Measurements from ENCODE around the gene PNKP.
A peak's percentile ranks its signal among the peaks of the same experiment; 100 is the strongest.

The PNKP gene

GRCh38 chr19:49859682-49860335 is 7.6 kb downstream of the PNKP start:
- Histone ChIP-seq H3K14ac (ENCODE audit: low read length) (peak overlapping the region; percentile 12), H4K91ac (ENCODE audit: low read depth, low read length, poor library complexity) (no peak overlapping the region), H3K23ac (ENCODE audit: low read depth, low read length, poor library complexity) (peak overlapping the region; percentile 86), H3K18ac (ENCODE audit: low read length) (no peak overlapping the region), H3K79me1 (ENCODE audit: low read depth, low read length) (peaks cover 13% of the 10 kb centered on the region), H3K4me2 (ENCODE audit: insufficient read depth, low read length, poor library complexity, severe bottlenecking) (no peak overlapping the region), H2AK5ac (ENCODE audit: low read depth, low read length) (no peak overlapping the region), H3K27me3 (ENCODE audit: control insufficient read depth in 3 of 3, insufficient read depth in 3 of 3, low read depth in 1 of 3, low read length in 3 of 3) (no peaks in the 10 kb centered on the region), H3K4me1 (ENCODE audit: control insufficient read depth in 2 of 2, insufficient read depth in 1 of 2, low read depth in 1 of 2, low read length in 2 of 2) (no peaks in the 10 kb centered on the region), H3K4me3 (ENCODE audit: low read length in 2 of 2) (peak overlapping the region in 1 of 2 donors; percentile 22), H2BK120ac (ENCODE audit: low read depth, low read length) (no peak overlapping the region), H3K9me3 (replicated peaks in 1 of 2; ENCODE audit: control insufficient read depth in 2 of 2, insufficient read depth in 1 of 2, low read depth in 1 of 2, low read length in 2 of 2) (peaks cover 0 to 2% of the 10 kb centered on the region in 2 donors), H2BK12ac (ENCODE audit: low read length) (no peak overlapping the region), H3K9ac (ENCODE audit: low read depth, low read length, poor library complexity) (no peak overlapping the region), H3K36me3 (replicated peaks in 1 of 2; ENCODE audit: control insufficient read depth in 2 of 2, insufficient read depth in 2 of 2, low read length in 2 of 2) (peaks cover 80 to 97% of the 10 kb centered on the region in 2 donors), H4K8ac (ENCODE audit: low read depth, low read length) (peak overlapping the region; percentile 86), H2BK5ac (ENCODE audit: low read length) (no peak overlapping the region), H2BK15ac (ENCODE audit: low read length) (no peak overlapping the region), H3K4ac (ENCODE audit: low read length) (no peak overlapping the region), H3K27ac (replicated peaks; ENCODE audit: low read length) (no peak overlapping the region), H2AFZ (ENCODE audit: low read length) (no peak overlapping the region)
- DNase-seq (ENCODE audit: low spot score), result no peak
- no CpG with 5 or more reads among the region's 22 CpGs for WGBS, 2 donors (ENCODE audit: extremely low coverage in 2 of 2, insufficient read length in 2 of 2, insufficient replicate concordance in 1 of 2)

GRCh38 chr19:49858088-49858985 is 9.0 kb downstream of the PNKP start:
- H2AFZ ChIP-seq (ENCODE audit: low read length), result no peak overlapping the region
- no peaks in the 10 kb centered on the region for H3K4me1 ChIP-seq (ENCODE audit: control insufficient read depth in 2 of 2, insufficient read depth in 1 of 2, low read depth in 1 of 2, low read length in 2 of 2)
- H4K8ac ChIP-seq (ENCODE audit: low read depth, low read length), result no peak overlapping the region
- peak overlapping the region; percentile 28 for H3K27ac ChIP-seq (replicated peaks; ENCODE audit: low read length)
- no peak overlapping the region for H3K4me2 ChIP-seq (ENCODE audit: insufficient read depth, low read length, poor library complexity, severe bottlenecking)
- H2AK5ac ChIP-seq (ENCODE audit: low read depth, low read length), result no peak overlapping the region
- H2BK12ac ChIP-seq (ENCODE audit: low read length), result no peak overlapping the region
- H3K27me3 ChIP-seq (ENCODE audit: control insufficient read depth in 3 of 3, insufficient read depth in 3 of 3, low read depth in 1 of 3, low read length in 3 of 3), result no peaks in the 10 kb centered on the region
- peak overlapping the region; percentile 70 for H3K9ac ChIP-seq (ENCODE audit: low read depth, low read length, poor library complexity)
- peaks cover 24% of the 10 kb centered on the region for H3K79me1 ChIP-seq (ENCODE audit: low read depth, low read length)
- peak overlapping the region; percentile 80 for H3K23ac ChIP-seq (ENCODE audit: low read depth, low read length, poor library complexity)
- H3K18ac ChIP-seq (ENCODE audit: low read length), result no peak overlapping the region
- WGBS, 2 donors (ENCODE audit: extremely low coverage in 2 of 2, insufficient read length in 2 of 2, insufficient replicate concordance in 1 of 2), result no CpG with 5 or more reads among the region's 37 CpGs
- no peak overlapping the region for H2BK120ac ChIP-seq (ENCODE audit: low read depth, low read length)
- no peak overlapping the region for H4K91ac ChIP-seq (ENCODE audit: low read depth, low read length, poor library complexity)
- no peak overlapping the region for H2BK15ac ChIP-seq (ENCODE audit: low read length)
- H3K36me3 ChIP-seq (replicated peaks in 1 of 2; ENCODE audit: control insufficient read depth in 2 of 2, insufficient read depth in 2 of 2, low read length in 2 of 2), result peaks cover 74 to 96% of the 10 kb centered on the region in 2 donors
- H3K4ac ChIP-seq (ENCODE audit: low read length), result no peak overlapping the region
- no peak overlapping the region for H3K14ac ChIP-seq (ENCODE audit: low read length)
- no peak overlapping the region for H3K4me3 ChIP-seq (ENCODE audit: low read length in 2 of 2)
- DNase-seq (ENCODE audit: low spot score), result no peak
- H3K9me3 ChIP-seq (replicated peaks in 1 of 2; ENCODE audit: control insufficient read depth in 2 of 2, insufficient read depth in 1 of 2, low read depth in 1 of 2, low read length in 2 of 2), result peaks cover 0 to 2% of the 10 kb centered on the region in 2 donors
- H2BK5ac ChIP-seq (ENCODE audit: low read length), result peak overlapping the region; percentile 75

GRCh38 chr19:49857838-49858087 is 9.6 kb downstream of the PNKP start:
- Histone ChIP-seq H3K23ac (ENCODE audit: low read depth, low read length, poor library complexity) (peak overlapping the region; percentile 80), H3K79me1 (ENCODE audit: low read depth, low read length) (peaks cover 24% of the 10 kb centered on the region), H3K27ac (replicated peaks; ENCODE audit: low read length) (no peak overlapping the region), H3K4me3 (ENCODE audit: low read length in 2 of 2) (no peak overlapping the region), H4K8ac (ENCODE audit: low read depth, low read length) (no peak overlapping the region), H4K91ac (ENCODE audit: low read depth, low read length, poor library complexity) (no peak overlapping the region), H2AK5ac (ENCODE audit: low read depth, low read length) (no peak overlapping the region), H3K18ac (ENCODE audit: low read length) (no peak overlapping the region), H3K4me2 (ENCODE audit: insufficient read depth, low read length, poor library complexity, severe bottlenecking) (no peak overlapping the region), H3K27me3 (ENCODE audit: control insufficient read depth in 3 of 3, insufficient read depth in 3 of 3, low read depth in 1 of 3, low read length in 3 of 3) (no peaks in the 10 kb centered on the region), H2AFZ (ENCODE audit: low read length) (no peak overlapping the region), H3K9me3 (replicated peaks in 1 of 2; ENCODE audit: control insufficient read depth in 2 of 2, insufficient read depth in 1 of 2, low read depth in 1 of 2, low read length in 2 of 2) (no peaks in the 10 kb centered on the region), H3K9ac (ENCODE audit: low read depth, low read length, poor library complexity) (peak overlapping the region; percentile 70), H3K4me1 (ENCODE audit: control insufficient read depth in 2 of 2, insufficient read depth in 1 of 2, low read depth in 1 of 2, low read length in 2 of 2) (peaks cover 1 to 4% of the 10 kb centered on the region in 2 donors), H2BK120ac (ENCODE audit: low read depth, low read length) (no peak overlapping the region), H2BK5ac (ENCODE audit: low read length) (no peak overlapping the region), H3K14ac (ENCODE audit: low read length) (no peak overlapping the region), H3K4ac (ENCODE audit: low read length) (no peak overlapping the region), H2BK12ac (ENCODE audit: low read length) (no peak overlapping the region), H3K36me3 (replicated peaks in 1 of 2; ENCODE audit: control insufficient read depth in 2 of 2, insufficient read depth in 2 of 2, low read length in 2 of 2) (peaks cover 69 to 95% of the 10 kb centered on the region in 2 donors), H2BK15ac (ENCODE audit: low read length) (no peak overlapping the region)
- no peak for DNase-seq (ENCODE audit: low spot score)
- WGBS, 2 donors (ENCODE audit: extremely low coverage in 2 of 2, insufficient read length in 2 of 2, insufficient replicate concordance in 1 of 2), result no CpG with 5 or more reads among the region's 5 CpGs

- H2BK12ac ChIP-seq (ENCODE audit: low read length), result no peak overlapping the region
- no peak overlapping the region for H3K18ac ChIP-seq (ENCODE audit: low read length)
- H2BK120ac ChIP-seq (ENCODE audit: low read depth, low read length), result no peak overlapping the region
- no peak for DNase-seq (ENCODE audit: low spot score)
- WGBS, 2 donors (ENCODE audit: extremely low coverage in 2 of 2, insufficient read length in 2 of 2, insufficient replicate concordance in 1 of 2), result no CpG with 5 or more reads among the region's 26 CpGs
- no peak overlapping the region for H3K27ac ChIP-seq (replicated peaks; ENCODE audit: low read length)
- peaks cover 6 to 9% of the 10 kb centered on the region in 2 donors for H3K4me1 ChIP-seq (ENCODE audit: control insufficient read depth in 2 of 2, insufficient read depth in 1 of 2, low read depth in 1 of 2, low read length in 2 of 2)
- H4K8ac ChIP-seq (ENCODE audit: low read depth, low read length), result no peak overlapping the region
- no peak overlapping the region for H2BK15ac ChIP-seq (ENCODE audit: low read length)
- H3K9me3 ChIP-seq (replicated peaks in 1 of 2; ENCODE audit: control insufficient read depth in 2 of 2, insufficient read depth in 1 of 2, low read depth in 1 of 2, low read length in 2 of 2), result no peaks in the 10 kb centered on the region
- H3K4me2 ChIP-seq (ENCODE audit: insufficient read depth, low read length, poor library complexity, severe bottlenecking), result no peak overlapping the region
- no peaks in the 10 kb centered on the region for H3K27me3 ChIP-seq (ENCODE audit: control insufficient read depth in 3 of 3, insufficient read depth in 3 of 3, low read depth in 1 of 3, low read length in 3 of 3)
- H2AFZ ChIP-seq (ENCODE audit: low read length), result no peak overlapping the region
- no peak overlapping the region for H3K14ac ChIP-seq (ENCODE audit: low read length)
- H3K23ac ChIP-seq (ENCODE audit: low read depth, low read length, poor library complexity), result peak overlapping the region; percentile 80
- no peak overlapping the region for H3K4me3 ChIP-seq (ENCODE audit: low read length in 2 of 2)
- no peak overlapping the region for H2AK5ac ChIP-seq (ENCODE audit: low read depth, low read length)
- no peak overlapping the region for H3K4ac ChIP-seq (ENCODE audit: low read length)
- H4K91ac ChIP-seq (ENCODE audit: low read depth, low read length, poor library complexity), result no peak overlapping the region
- no peak overlapping the region for H2BK5ac ChIP-seq (ENCODE audit: low read length)
- H3K9ac ChIP-seq (ENCODE audit: low read depth, low read length, poor library complexity), result peak overlapping the region; percentile 70
- H3K36me3 ChIP-seq (replicated peaks in 1 of 2; ENCODE audit: control insufficient read depth in 2 of 2, insufficient read depth in 2 of 2, low read length in 2 of 2), result peaks cover 72 to 95% of the 10 kb centered on the region in 2 donors
- H3K79me1 ChIP-seq (ENCODE audit: low read depth, low read length), result peaks cover 24% of the 10 kb centered on the region
These were observed 10.1 kb downstream of the PNKP start for GRCh38 chr19:49857061-49857837.

Measured in neuronal stem cell (in vitro differentiated cells).